K562 (cell line): ENCODE data around the gene TAS2R9. TPM values are rescaled to one million over a fixed set of nuclear protein-coding genes. Genes with fewer than 3 reads are reported as not detected.

Experiments used
- ATAC-seq: fragments of 200-7000 bp; cut with Tn5 transposase; 3 replicates; pipeline ENCODE4 v1.9.1; 2020; ENCODE audit warnings: moderate library complexity
- BruUV-seq: library from RNA; stranded (reverse); fragments of 400-500 nt; replicated peaks from 2 replicates; lab custom pipeline; 2021; lab: Mats Ljungman, UMichigan
- CTCF ChIA-PET: fragments of 300-600 bp; formaldehyde crosslinking; extraction: SDS; loops from one replicate; lab custom pipeline; 2021; ENCODE audit warnings: low intra/inter-chr PET ratio; lab: Yijun Ruan, JAX
- POLR2A ChIA-PET: fragments of 300-600, 350-650 bp; sonication (Branson Sonifier 250); formaldehyde crosslinking; extraction: SDS; loops from one replicate; lab custom pipeline; 2021; ENCODE audit warnings: antibody characterized with exemption, inconsistent platforms; lab: Yijun Ruan, JAX
- DNase-seq, 4 experiments: peaks; one replicate each; pipeline versions ENCODE4 v3.0.0 to v3.0.0-alpha.2; 2011 to 2018; ENCODE audit warnings: low spot score in 3 of 4, mixed read lengths in 3 of 4; ENCODE audit errors: extremely low read depth in 1 of 4
- FAIRE-seq: peaks from 2 replicates; lab custom pipeline; 2011; peaks lifted over from hg19 to GRCh38; lab: Jason Lieb, UNC
- H2AFZ ChIP-seq: 2 replicates; pipeline ENCODE4 v1.6.0; 2011; ENCODE audit warnings: low read depth, low read length, control low read depth, inconsistent platforms
- H3K27ac ChIP-seq: fragments of 200-600 bp; 3 replicates; pipeline ENCODE4 v1.8.0; 2011; ENCODE audit warnings: low read depth, mild to moderate bottlenecking, control low read depth, inconsistent platforms, low read length, moderate library complexity, mixed read lengths; ENCODE audit errors: extremely low read depth
- H3K27me3 ChIP-seq, 2 experiments: fragments of 300-600 bp in 1 of 2; 2 replicates in 1 of 2; 3 replicates in 1 of 2; pipeline versions ENCODE4 v1.6.0 to v1.8.0; 2011; ENCODE audit warnings: inconsistent platforms in 2 of 2, low read length in 2 of 2, mild to moderate bottlenecking in 1 of 2, mixed read lengths in 1 of 2, moderate library complexity in 1 of 2; ENCODE audit not compliant: control insufficient read depth in 2 of 2, insufficient read depth in 2 of 2
- H3K36me3 ChIP-seq: fragments of 300-600 bp; 3 replicates; pipeline ENCODE4 v1.8.0; 2011; ENCODE audit warnings: mild to moderate bottlenecking, low read length, inconsistent platforms; ENCODE audit not compliant: control insufficient read depth, insufficient read depth
- H3K4me1 ChIP-seq, 2 experiments: fragments of 200-600 bp in 1 of 2; replicated peaks in 1 of 2; 2 replicates in 1 of 2; 3 replicates in 1 of 2; pipeline versions ENCODE4 v1.5.1 to v1.8.0; 2011; ENCODE audit warnings: inconsistent platforms in 2 of 2, low read length in 2 of 2, mild to moderate bottlenecking in 1 of 2, mixed read lengths in 1 of 2, moderate library complexity in 1 of 2; ENCODE audit not compliant: control insufficient read depth in 2 of 2, insufficient read depth in 2 of 2
- H3K4me2 ChIP-seq: 2 replicates; pipeline ENCODE4 v1.6.1; 2011; ENCODE audit warnings: low read length, control low read depth, inconsistent platforms, mixed read lengths; ENCODE audit not compliant: insufficient read depth
- H3K4me3 ChIP-seq: fragments of 200-600 bp; sonication (generic), shearing (Covaris generic); 2 replicates; pipeline ENCODE4 v1.5.1; 2016; ENCODE audit warnings: control low read depth, inconsistent platforms
- H3K79me2 ChIP-seq: fragments of 200-600 bp; 3 replicates; pipeline ENCODE4 v1.8.0; 2011; ENCODE audit warnings: low read length, inconsistent platforms; ENCODE audit not compliant: control insufficient read depth, insufficient read depth
- H3K9ac ChIP-seq, 2 experiments: 2 replicates each; pipeline versions ENCODE4 v1.6.0 to v1.6.1; 2011; ENCODE audit warnings: low read depth in 2 of 2, low read length in 2 of 2, control low read depth in 1 of 2, inconsistent platforms in 1 of 2, mild to moderate bottlenecking in 1 of 2, mixed read lengths in 1 of 2; ENCODE audit not compliant: insufficient read depth in 1 of 2
- H3K9me1 ChIP-seq: one replicate; pipeline ENCODE4 v1.6.0; 2011; ENCODE audit warnings: inconsistent platforms, mild to moderate bottlenecking, low read length, moderate library complexity; ENCODE audit not compliant: control insufficient read depth, insufficient read depth
- H3K9me3 ChIP-seq: replicated peaks from 2 replicates; pipeline ENCODE4 v1.5.1; 2011; ENCODE audit warnings: low read depth, low read length, inconsistent platforms; ENCODE audit not compliant: control insufficient read depth, insufficient read depth
- H4K20me1 ChIP-seq: replicated peaks from 2 replicates; pipeline ENCODE4 v1.6.1; 2011; ENCODE audit warnings: low read length, inconsistent platforms, mixed read lengths; ENCODE audit not compliant: control insufficient read depth, insufficient read depth
- BCOR ChIP-seq: fragments of 450-650 bp; IDR thresholded peaks from 2 replicates; pipeline ENCODE4 v1.6.1; 2016
- MTA2 ChIP-seq: fragments of 450-650 bp; IDR thresholded peaks from 2 replicates; pipeline ENCODE4 v1.6.1; 2016; ENCODE audit warnings: low read depth
- NR0B1 ChIP-seq: fragments of 450-650 bp; IDR thresholded peaks from one replicate; pipeline ENCODE4 v1.6.1; 2018; ENCODE audit warnings: mild to moderate bottlenecking, moderate library complexity; ENCODE audit not compliant: partially characterized antibody
- ZFP36 ChIP-seq: fragments of 150-350 bp; IDR thresholded peaks from 2 replicates; pipeline ENCODE4 v1.6.1; 2018; ENCODE audit warnings: low read length, low read depth; ENCODE audit not compliant: partially characterized antibody
- WGBS: fragments of 100-300 bp; shearing (Covaris generic); methylation state at CpG from one replicate; pipeline ENCODE4 v1.1.6; 2016; ENCODE audit warnings: low coverage, mixed read lengths; ENCODE audit not compliant: insufficient coverage; ENCODE audit errors: missing lambda C conversion rate; 5-methylcytosine and 5-hydroxymethylcytosine counted together
- in situ Hi-C: fragments of 300-500 bp; cut with MboI; formaldehyde crosslinking; loops from 4 replicates; pipeline ENCODE4 v1.15.0; 2018; ENCODE audit warnings: inconsistent platforms, mixed read lengths
- intact Hi-C: fragments of 100-400 bp; cut with micrococcal nuclease; formaldehyde crosslinking; loops from 2 replicates; pipeline ENCODE4 v1.14.2; 2022
- polyA plus RNA-seq, 8 experiments: library from polyadenylated mRNA; depleted of rRNA in 4 of 8; stranded (reverse) in 5 of 8; unstranded in 3 of 8; fragments of >200 nt; fragmentation: Nextera tagmentation in 2 of 8; fragmentation: Illumina TruSeq in 1 of 8; extraction: Ambion mirVana in 2 of 8; extraction: Trizol in 1 of 8; gene quantifications; 2 replicates each; pipeline versions ENCODE4 v1.2.1 to v1.2.3, GENCODE V29; 2011 to 2014; ENCODE audit warnings: inconsistent platforms in 1 of 8, missing spikeins in 1 of 8
- total RNA-seq, 7 experiments: library from RNA; depleted of rRNA in 6 of 7; stranded (reverse); fragments of >200 nt in 6 of 7; fragmentation: Illumina TruSeq in 2 of 7; extraction: Trizol in 2 of 7; gene quantifications; 2 replicates each; pipeline versions ENCODE4 v1.2.1 to v1.2.3, GENCODE V29; 2011 to 2021; ENCODE audit warnings: low replicate concordance in 1 of 7

TAS2R9 gene
- total and polyA plus RNA-seq, 9 of the 15 experiments (the other 6 are each of a cell fraction or from before 2014, with no cell fraction given) = not detected

- ATAC-seq = no peak
- H3K9me1 ChIP-seq = no peaks in the 10 kb centered on the region
- H3K9ac ChIP-seq = no peak overlapping the region
- in situ Hi-C loops = no loop called here
- H2AFZ ChIP-seq = no peak overlapping the region
- WGBS = 100% methylated on average over 1 of the region's 2 CpGs
- no peak overlapping the region for H3K4me3 ChIP-seq
- CTCF ChIA-PET = no interaction called here
- TF ChIP-seq BCOR (no peak), ZFP36 (peak; percentile 65)
- DNase-seq = no peak
- H3K9me3 ChIP-seq = no peaks in the 10 kb centered on the region; the same call in 1 of the 2 replicates
- no peaks in the 10 kb centered on the region for H3K27me3 ChIP-seq
- FAIRE-seq = no peak
- POLR2A ChIA-PET = interaction anchor here (0.6 to 0.8 kb wide), 2 partner anchors 242 to 648 kb away, joined by 3 read pairs; no protein-coding TSS in a partner anchor
- no peaks in the 10 kb centered on the region for H3K4me1 ChIP-seq
- intact Hi-C loops = no loop called here
- no peak overlapping the region for H3K27ac ChIP-seq
- no TSS peak for BruUV-seq
- H3K4me2 ChIP-seq = no peak overlapping the region
- no peaks in the 10 kb centered on the region for H3K36me3 ChIP-seq
- H3K79me2 ChIP-seq = no peaks in the 10 kb centered on the region
- H4K20me1 ChIP-seq = no peaks in the 10 kb centered on the region
Measured at GRCh38 chr12:10855807-10856206, 45.8 kb upstream of the TAS2R9 start.

- Histone ChIP-seq H3K79me2 (no peaks in the 10 kb centered on the region), H3K9me3 (no peaks in the 10 kb centered on the region; the same call in 1 of the 2 replicates), H2AFZ (no peak overlapping the region), H3K4me1 (no peaks in the 10 kb centered on the region), H3K27ac (no peak overlapping the region), H3K4me2 (no peak overlapping the region), H3K4me3 (no peak overlapping the region), H3K36me3 (no peaks in the 10 kb centered on the region), H3K27me3 (no peaks in the 10 kb centered on the region), H3K9ac (no peak overlapping the region), H4K20me1 (no peaks in the 10 kb centered on the region), H3K9me1 (no peaks in the 10 kb centered on the region)
- ChIA-PET CTCF (no interaction called here), POLR2A (no interaction called here)
- no peak for TF ChIP-seq MTA2
- TF ChIP-seq NR0B1 = no peak
- FAIRE-seq (no peak), ATAC-seq (no peak), DNase-seq (no peak)
- no TSS peak for BruUV-seq
- WGBS = 63% methylated on average over 1 of the region's 2 CpGs
- intact Hi-C loops = no loop called here
- in situ Hi-C loops = no loop called here
Measured at GRCh38 chr12:10853776-10854175, 43.8 kb upstream of the TAS2R9 start.
